HG03558 (cell line): ENCODE results near the gene SHCBP1L.

Source experiments
- ATAC-seq: cut with Tn5 transposase; IDR thresholded peaks from one replicate; pipeline ENCODE4 v1.9.1; 2021; ENCODE audit warnings: moderate number of reproducible peaks; ENCODE audit not compliant: unreplicated experiment; ENCODE audit errors: extremely low read depth

The SHCBP1L gene

DNA sequence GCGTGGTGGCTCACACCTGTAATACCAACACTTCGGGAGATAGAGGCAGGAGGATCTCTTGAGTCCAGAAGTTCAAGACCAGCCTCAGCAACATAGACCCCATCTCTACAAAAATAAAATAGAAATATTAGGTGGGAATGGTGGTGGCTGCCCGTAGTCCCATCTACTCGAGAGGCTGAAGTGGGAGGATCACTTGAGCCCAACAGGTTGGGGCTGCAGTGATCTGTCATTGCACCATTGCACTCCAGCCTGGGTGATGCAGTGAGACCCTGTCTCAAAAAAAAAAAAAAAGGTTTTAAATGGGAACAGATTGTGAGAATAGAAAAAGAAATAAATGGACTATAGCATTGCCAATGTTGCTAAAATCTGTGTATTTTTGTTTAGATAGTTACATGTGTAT is 102.6 kb downstream of the SHCBP1L start:
- ATAC-seq, result no peak
